A204.1 (cell line): ENCODE data around the gene NUDT4.
"Not testable (repeated sequence)": the region's sequence is repeated elsewhere in the genome, so short reads cannot be mapped to it uniquely, and the experiment has no call there.

Source experiments
- FAIRE-seq: peaks from 2 replicates; lab custom pipeline; 2012; peaks lifted over from hg19 to GRCh38; lab: Jason Lieb, UNC

Gene NUDT4

DNA sequence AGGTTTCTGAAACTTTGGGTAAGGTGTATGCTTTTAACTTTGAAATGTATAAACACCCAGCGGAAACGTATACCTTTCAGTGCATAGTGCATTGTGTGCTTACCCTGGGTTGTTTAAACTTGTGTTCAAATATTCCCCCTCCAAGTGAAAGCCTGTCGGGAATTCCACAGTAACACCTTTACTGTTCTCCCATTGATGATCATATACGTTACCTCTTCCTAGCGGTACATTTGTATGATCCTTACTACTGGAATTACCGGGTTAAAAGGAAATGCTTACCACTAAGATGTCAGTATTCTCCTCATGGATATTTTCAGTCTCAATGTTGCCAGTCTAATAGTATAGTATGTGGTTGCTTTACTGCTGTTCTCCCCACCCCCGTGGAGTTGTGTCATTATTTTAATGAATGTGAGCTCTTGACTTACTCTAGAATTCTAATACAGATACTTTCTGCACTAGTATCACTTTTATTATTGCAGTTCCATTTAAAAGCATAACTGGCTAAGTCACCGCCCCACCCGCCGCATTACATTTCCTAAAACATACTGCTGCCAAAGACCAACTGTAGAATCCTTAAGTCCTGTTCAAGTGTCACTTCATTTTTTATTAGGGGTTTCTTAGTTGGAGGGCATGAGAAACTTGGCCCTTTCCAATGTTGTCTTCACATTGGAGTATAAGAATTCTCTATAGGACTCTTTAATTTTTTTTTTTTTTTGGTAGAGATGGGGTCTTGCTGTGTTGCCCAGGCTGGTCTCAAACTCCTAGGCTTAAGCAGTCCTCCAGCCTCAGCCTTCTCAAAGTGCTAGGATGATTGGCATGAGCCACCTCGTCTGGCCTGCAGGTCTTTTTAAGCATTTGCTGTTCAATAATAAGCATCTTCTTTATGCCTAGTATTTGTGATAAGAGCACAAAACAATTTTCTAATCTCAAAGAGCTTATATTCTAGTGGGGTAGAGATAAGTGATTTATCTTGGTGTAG is 24.9 kb downstream of the NUDT4 start:
- no peak for FAIRE-seq

- no peak for FAIRE-seq
Observed at GRCh38 chr12:93403988-93404803, 26.5 kb downstream of the NUDT4 start.

GRCh38 chr12:93404961-93405849 is 27.5 kb downstream of the NUDT4 start:
- FAIRE-seq, result no peak

DNA sequence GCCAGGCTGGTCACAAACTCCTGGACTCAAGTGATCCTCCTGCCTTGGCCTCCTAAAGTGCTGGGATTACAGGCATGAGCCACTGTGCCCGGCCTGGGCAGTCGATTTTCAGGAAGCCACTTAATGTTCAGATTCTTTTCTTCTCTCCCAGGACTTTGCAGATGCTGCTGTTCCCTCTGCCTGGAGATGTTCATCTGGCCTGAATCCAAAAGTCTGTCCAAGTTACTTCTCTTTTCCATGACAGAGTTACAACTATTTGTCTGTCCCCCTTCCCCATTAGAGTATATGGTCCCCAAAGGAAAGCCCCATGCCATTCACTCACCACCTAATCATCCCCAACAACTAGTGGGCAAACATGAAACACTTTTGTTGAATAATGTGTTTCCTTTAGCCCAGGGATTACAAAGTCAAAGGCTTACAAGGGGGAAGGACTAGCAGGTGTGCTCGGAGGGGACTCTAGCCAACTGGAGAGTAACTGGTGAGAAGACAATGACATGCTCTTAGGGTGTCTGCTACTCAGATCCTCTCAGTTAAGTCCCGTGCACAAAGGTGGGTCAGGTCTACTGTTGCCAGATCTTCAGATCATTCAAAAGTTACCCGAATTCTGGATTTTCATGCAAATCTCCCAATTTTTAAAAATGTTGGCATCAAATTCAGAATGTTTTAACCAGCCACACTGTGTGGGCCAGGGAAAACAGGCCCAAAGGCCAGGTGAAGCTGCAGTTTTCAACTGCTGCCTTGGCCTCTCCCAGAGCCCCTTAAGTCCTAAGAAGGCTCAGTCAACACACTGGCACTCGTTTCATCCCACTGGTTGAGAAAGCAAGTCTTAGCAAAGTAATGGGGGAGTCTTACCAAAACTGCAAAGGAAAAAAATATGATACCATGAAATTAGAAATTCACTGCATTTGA is 29.6 kb downstream of the NUDT4 start:
- no peak for FAIRE-seq

DNA sequence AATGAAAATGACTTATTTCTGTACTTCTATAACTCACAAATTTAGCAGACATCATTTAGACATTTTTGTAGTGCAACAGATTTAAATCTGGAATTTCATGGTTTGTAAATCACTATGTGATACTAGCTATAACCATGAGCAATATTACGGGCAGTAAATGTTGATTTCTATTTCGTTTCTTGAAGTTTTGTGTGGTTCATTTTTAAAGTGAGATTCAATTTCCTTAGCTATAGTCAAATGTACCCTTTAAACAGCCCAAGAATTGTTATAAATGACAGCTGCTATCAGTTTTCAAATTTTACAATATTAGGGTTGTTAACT is 30.2 kb downstream of the NUDT4 start:
- FAIRE-seq, result no peak

- no peak for FAIRE-seq
Observed at GRCh38 chr12:93408813-93409212, 31.1 kb downstream of the NUDT4 start.

GRCh38 chr12:93409343-93410187 is 31.8 kb downstream of the NUDT4 start:
- FAIRE-seq, result not testable (repeated sequence)

- FAIRE-seq, result not testable (repeated sequence)
Observed at GRCh38 chr12:93411060-93411459, 33.3 kb downstream of the NUDT4 start.

DNA sequence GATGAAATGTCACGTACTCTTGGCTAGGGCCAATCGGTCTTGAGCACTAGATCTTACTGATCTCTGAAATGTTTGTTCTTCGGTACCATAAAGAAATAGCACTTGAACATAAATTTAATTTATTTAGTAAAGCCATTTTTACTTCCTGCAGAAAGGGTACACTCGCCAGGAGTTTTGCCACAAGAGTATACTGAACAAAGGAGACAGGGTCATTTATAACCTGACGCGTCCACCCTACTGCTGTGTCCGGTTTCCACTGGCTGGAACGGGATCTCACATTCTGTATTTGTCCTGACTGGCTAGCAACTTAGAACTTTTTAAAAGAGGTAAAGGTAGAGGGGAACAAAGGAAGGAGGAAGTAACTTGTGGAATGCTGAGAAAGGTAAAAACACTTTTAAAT is 34.7 kb downstream of the NUDT4 start:
- not testable (repeated sequence) for FAIRE-seq

GRCh38 chr12:93413064-93413463 is 35.3 kb downstream of the NUDT4 start:
- no peak for FAIRE-seq

DNA sequence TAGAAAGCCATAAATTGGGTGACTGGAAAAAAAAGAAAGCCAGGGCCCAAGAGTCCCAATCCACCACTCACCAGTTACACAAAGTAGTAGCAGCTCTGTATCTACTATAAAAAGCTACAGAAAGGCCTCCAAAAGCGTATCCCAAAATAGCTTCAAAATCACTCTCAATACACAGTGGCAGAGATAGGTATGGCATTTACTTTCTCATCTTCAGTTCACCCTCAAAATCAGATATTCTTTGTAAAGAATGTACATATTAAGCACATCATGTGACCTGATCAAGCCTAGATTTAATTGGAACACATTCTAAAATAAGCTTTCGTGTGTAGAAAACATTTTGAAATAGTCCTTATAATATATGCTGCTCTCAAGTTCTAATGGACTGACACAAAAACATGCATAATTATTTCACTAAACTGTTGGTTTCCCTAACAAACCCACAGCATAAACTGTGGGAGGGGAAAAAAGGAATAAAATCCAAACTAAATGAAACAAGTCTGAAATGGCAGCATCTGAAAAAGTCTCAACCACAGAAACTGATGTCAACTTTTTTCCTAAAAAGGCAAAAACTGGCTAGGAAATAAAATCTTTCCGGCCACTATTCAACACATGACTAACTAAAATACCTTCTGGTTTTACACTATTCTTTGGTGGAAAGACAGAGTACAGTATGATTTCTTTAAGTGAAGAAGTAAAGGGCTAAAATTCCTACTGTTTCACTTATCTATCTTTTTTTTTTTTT is 38.2 kb downstream of the NUDT4 start:
- FAIRE-seq, result no peak

DNA sequence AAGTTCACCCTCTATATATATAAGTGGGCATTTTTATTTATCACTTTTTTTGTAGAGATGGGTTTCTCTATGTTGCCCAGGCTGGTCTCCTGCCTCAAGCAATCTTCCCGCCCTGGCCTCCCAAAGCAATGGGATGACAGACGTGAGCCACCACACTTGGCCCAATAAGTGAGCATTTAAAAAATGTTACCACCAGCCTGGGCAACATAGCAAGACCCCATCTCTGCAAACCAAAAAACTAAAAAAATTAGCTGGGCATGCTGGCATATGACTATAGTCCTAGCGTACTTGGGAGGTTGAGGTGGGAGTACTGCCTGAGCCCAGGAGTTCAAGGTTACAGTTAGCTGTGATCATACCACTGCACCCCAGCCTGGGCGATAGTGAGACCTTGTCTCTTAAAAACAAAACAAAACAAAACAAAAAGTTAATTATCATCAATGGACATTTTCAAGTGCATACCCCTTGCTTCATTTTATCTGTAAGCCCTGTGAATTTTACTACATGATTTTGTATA is 40.3 kb downstream of the NUDT4 start:
- no peak for FAIRE-seq

DNA sequence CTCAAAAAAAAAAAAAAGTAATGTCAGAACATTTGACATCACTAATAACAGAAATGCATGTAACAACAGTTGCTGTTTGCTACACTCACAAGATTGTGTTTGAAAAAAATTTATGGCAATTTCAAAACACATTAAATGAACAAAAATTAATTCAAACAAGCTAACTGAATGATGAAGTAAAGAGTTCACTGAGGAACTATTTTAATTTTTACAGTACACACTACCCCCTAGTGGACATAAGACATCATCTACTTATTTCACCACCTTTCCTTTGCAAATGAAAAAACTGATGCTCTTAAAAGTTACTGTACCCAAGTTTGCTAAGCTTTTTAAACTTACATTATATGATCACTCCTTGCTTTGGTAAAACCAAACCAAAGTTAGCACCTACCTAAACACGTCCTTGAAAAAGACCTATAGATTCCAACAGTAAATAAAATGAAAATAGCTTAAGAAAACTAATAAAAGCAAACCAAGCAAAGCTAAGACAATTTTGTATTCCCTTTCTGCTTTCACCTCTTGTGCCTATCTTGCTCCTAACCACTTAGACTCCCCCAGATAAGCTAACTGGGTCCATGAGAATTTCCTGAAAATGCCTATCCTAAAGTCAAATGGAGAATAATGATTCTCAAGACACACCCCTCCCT is 41.8 kb downstream of the NUDT4 start:
- FAIRE-seq, result peak; percentile 87

- no peak for FAIRE-seq
Observed at GRCh38 chr12:93422050-93422449, 44.3 kb downstream of the NUDT4 start.

DNA sequence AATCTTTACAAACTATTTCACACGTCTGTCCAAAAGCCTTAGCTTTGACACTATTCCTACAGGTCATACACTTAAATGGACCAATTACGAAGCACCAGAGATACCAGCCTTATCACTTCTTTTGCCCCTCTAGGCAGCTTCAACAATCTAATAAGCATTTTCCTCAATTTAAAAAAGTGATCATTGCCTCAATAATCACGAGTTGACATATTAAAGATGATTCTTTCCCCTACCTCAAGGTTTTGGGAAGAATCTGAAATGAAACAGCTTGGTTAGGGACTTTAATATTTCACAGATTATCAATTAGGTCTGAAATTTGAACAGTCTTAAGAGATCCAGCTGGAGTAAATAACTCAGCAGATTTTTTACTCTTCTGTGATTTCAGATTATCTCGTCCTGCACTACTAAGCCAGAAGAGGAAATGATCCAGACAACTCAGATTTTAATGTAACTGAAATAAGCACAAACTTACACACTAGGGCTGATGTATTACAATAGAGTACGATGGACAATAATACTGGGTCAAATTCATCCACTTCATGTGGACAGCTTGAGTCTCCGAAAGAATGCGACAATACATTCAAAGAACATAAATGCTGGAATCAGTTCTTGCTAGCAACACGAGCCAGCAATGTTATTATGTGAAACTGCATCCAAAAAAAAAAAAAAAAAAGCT is 48.1 kb downstream of the NUDT4 start:
- no peak for FAIRE-seq

- no peak for FAIRE-seq
Observed at GRCh38 chr12:93426412-93426805, 48.7 kb downstream of the NUDT4 start.

DNA sequence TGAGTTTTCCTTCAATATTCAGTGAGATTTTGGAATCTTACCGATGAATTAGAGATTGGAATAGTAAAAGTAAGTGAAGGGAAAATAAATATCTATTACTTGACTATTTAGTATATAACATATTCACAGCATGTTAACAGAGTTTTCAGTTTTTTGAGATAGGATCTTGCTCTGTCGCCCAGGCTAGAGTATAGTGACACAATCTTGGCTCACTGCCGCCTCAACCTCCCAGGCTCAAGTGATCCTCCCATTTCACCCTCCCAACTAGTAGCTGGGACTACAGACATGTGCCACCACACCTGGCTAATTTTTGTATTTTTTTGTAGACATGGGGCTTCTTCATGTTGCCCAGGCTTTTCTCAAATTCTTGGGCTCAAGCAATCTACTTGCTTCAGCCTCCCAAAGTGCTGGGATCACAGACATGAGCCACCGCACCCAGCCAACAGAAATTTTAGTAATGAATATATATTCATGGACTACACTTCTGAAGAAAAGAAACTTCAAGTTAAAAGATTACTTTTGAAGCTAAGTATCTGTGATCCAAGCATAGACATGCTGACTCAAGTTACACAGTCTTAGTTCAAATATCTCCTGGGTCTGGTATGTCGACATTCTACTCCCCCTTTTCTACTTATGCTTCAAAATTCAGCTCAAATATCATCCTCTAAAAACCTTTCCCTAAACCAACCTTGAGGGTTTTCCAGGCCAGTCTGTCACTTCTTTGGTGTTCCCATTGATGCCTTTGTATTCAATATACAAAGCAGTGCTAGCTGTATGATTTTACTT is 50.2 kb downstream of the NUDT4 start:
- no peak for FAIRE-seq
